ENCODE results near the gene ARHGEF19.

DNA sequence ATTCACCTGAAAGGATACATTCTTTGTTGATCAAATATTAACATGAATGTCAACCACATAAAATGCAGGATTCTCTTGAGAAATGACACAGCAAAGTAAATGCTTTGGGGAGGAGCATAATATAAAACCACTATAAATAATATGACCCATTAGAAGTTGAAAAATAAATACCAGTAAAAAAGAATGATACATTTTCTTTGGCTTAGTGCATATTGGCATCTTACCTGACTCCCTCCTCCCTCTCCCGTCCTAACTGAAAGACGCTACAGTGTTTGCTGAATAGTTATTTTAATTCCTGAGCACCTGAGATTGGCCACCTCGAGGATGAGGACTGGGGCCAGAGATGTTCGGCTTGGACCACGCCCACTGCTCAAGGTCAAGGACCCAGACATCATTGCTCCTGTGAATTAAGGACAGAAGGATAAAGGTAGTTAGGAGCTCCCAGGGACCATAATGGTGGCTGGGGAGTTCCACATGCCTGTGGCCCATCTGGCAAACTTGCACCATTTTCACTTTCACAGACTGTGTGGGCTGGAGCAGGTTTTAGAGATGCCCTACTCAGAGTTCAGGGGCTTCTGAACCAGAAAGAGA is 41.0 kb upstream of the ARHGEF19 start:
- TF ChIP-seq, protein P1, sequence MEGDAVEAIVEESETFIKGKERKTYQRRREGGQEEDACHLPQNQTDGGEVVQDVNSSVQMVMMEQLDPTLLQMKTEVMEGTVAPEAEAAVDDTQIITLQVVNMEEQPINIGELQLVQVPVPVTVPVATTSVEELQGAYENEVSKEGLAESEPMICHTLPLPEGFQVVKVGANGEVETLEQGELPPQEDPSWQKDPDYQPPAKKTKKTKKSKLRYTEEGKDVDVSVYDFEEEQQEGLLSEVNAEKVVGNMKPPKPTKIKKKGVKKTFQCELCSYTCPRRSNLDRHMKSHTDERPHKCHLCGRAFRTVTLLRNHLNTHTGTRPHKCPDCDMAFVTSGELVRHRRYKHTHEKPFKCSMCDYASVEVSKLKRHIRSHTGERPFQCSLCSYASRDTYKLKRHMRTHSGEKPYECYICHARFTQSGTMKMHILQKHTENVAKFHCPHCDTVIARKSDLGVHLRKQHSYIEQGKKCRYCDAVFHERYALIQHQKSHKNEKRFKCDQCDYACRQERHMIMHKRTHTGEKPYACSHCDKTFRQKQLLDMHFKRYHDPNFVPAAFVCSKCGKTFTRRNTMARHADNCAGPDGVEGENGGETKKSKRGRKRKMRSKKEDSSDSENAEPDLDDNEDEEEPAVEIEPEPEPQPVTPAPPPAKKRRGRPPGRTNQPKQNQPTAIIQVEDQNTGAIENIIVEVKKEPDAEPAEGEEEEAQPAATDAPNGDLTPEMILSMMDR (IDR thresholded peaks at IDR 0.05): no peak
- no peak for TF ChIP-seq POLR2A (IDR thresholded peaks at IDR 0.05)

All from adrenal gland (tissue), 5 donors.